ENCODE measurements around the gene PAX9.

Gene PAX9

GRCh38 chr14:36664322-36665193 is 2.9 kb downstream of the PAX9 start:
- peaks cover 11 to 40% (median 33%) of the 10 kb centered on the region in 11 experiments; a peak in 20 of 22 replicates for H3K9me3 ChIP-seq (replicated peaks in 1 of 11)
- no peak overlapping the region for H3K9ac ChIP-seq
- peaks cover 0 to 4% (median 0%) of the 10 kb centered on the region in 11 experiments; a peak in 4 of 22 replicates for H4K20me1 ChIP-seq
- H3K4me1 ChIP-seq: peaks cover 18 to 54% (median 28%) of the 10 kb centered on the region in 10 experiments
- no peak overlapping the region for H3K4me3 ChIP-seq
- peaks cover 0 to 4% (median 0%) of the 10 kb centered on the region in 11 experiments; a peak in 1 of 22 replicates for H3K36me3 ChIP-seq
- H3K27ac ChIP-seq: no peak overlapping the region
- peak overlapping the region; percentile 0 to 69 (median 20); a peak in 13 of 22 replicates for H3K4me2 ChIP-seq
- H3K27me3 ChIP-seq: peaks cover 20 to 33% (median 23%) of the 10 kb centered on the region in 11 experiments
- TF ChIP-seq Cebpa-rat (IDR thresholded peaks at IDR 0.05): no peak

- no peak overlapping the region for H3K4me2 ChIP-seq
- H3K4me3 ChIP-seq: no peak overlapping the region
- H4K20me1 ChIP-seq: no peaks in the 10 kb centered on the region
- peaks cover 4 to 40% (median 14%) of the 10 kb centered on the region in 10 experiments for H3K4me1 ChIP-seq
- H3K27me3 ChIP-seq: peaks cover 6 to 19% (median 10%) of the 10 kb centered on the region in 11 experiments
- H3K9me3 ChIP-seq (replicated peaks in 1 of 11): peaks cover 11 to 38% (median 33%) of the 10 kb centered on the region in 11 experiments; a peak in 20 of 22 replicates
- H3K27ac ChIP-seq: no peak overlapping the region; a peak in 1 of 22 replicates
- peaks cover 0 to 4% (median 0%) of the 10 kb centered on the region in 11 experiments; a peak in 1 of 22 replicates for H3K36me3 ChIP-seq
- H3K9ac ChIP-seq: no peak overlapping the region
- TF ChIP-seq Cebpa-rat (IDR thresholded peaks at IDR 0.05): no peak
Observed at GRCh38 chr14:36665887-36666415, 4.3 kb downstream of the PAX9 start.

- H3K4me3 ChIP-seq: no peak overlapping the region
- H3K27ac ChIP-seq: peak overlapping the region in 5 of 11 experiments; percentile 9 to 56 (median 26); a peak in 6 of 22 replicates
- no peaks in the 10 kb centered on the region for H4K20me1 ChIP-seq
- peaks cover 0 to 36% (median 8%) of the 10 kb centered on the region in 10 experiments; a peak in 14 of 20 replicates for H3K4me1 ChIP-seq
- TF ChIP-seq Cebpa-rat (IDR thresholded peaks at IDR 0.05): no peak
- peaks cover 0 to 12% (median 3%) of the 10 kb centered on the region in 11 experiments; a peak in 16 of 22 replicates for H3K27me3 ChIP-seq
- H3K4me2 ChIP-seq: peak overlapping the region in 4 of 11 experiments; percentile 34 to 77 (median 69); a peak in 7 of 22 replicates
- H3K9me3 ChIP-seq (replicated peaks in 1 of 11): peaks cover 11 to 34% (median 32%) of the 10 kb centered on the region in 11 experiments; a peak in 20 of 22 replicates
- H3K9ac ChIP-seq: no peak overlapping the region
- H3K36me3 ChIP-seq: peaks cover 0 to 4% (median 0%) of the 10 kb centered on the region in 11 experiments; a peak in 1 of 22 replicates
Observed at GRCh38 chr14:36666416-36667206, 5.0 kb downstream of the PAX9 start.

GRCh38 chr14:36667679-36668078 is 6.0 kb downstream of the PAX9 start:
- no peak for TF ChIP-seq Cebpa-rat (IDR thresholded peaks at IDR 0.05)
- Histone ChIP-seq H3K36me3 (peaks cover 0 to 4% (median 0%) of the 10 kb centered on the region in 11 experiments; a peak in 1 of 22 replicates), H4K20me1 (no peaks in the 10 kb centered on the region), H3K27ac (peak overlapping the region in 1 of 11 experiments; percentile 56; a peak in 3 of 22 replicates), H3K9ac (0 out of 22 replicates have a peak overlapping the region, but pooled peaks of 1 of the 11 experiments have one; percentile 1), H3K9me3 (replicated peaks in 1 of 11) (peaks cover 7 to 27% (median 24%) of the 10 kb centered on the region in 11 experiments; a peak in 20 of 22 replicates), H3K4me1 (peaks cover 0 to 36% (median 7%) of the 10 kb centered on the region in 10 experiments; a peak in 11 of 20 replicates), H3K4me2 (peak overlapping the region in 4 of 11 experiments; percentile 34 to 77 (median 69); a peak in 8 of 22 replicates), H3K27me3 (peaks cover 0 to 3% (median 0%) of the 10 kb centered on the region in 11 experiments; a peak in 4 of 22 replicates), H3K4me3 (no peak overlapping the region; a peak in 1 of 20 replicates)

GRCh38 chr14:36671149-36671548 is 9.5 kb downstream of the PAX9 start:
- Histone ChIP-seq H3K36me3 (peaks cover 0 to 4% (median 0%) of the 10 kb centered on the region in 11 experiments; a peak in 1 of 22 replicates), H3K9ac (no peak overlapping the region), H3K27ac (no peak overlapping the region), H3K27me3 (no peaks in the 10 kb centered on the region), H3K4me1 (peaks cover 0 to 19% (median 0%) of the 10 kb centered on the region in 10 experiments; a peak in 7 of 20 replicates), H3K4me3 (no peak overlapping the region), H4K20me1 (no peaks in the 10 kb centered on the region), H3K4me2 (no peak overlapping the region), H3K9me3 (replicated peaks in 1 of 11) (peaks cover 0 to 11% (median 9%) of the 10 kb centered on the region in 11 experiments; a peak in 18 of 22 replicates)
- TF ChIP-seq Cebpa-rat (IDR thresholded peaks at IDR 0.05): no peak

- no peak overlapping the region for H3K9ac ChIP-seq
- H3K27ac ChIP-seq: no peak overlapping the region
- H4K20me1 ChIP-seq: no peaks in the 10 kb centered on the region
- peaks cover 0 to 2% (median 0%) of the 10 kb centered on the region in 11 experiments; a peak in 4 of 22 replicates for H3K9me3 ChIP-seq (replicated peaks in 1 of 11)
- H3K27me3 ChIP-seq: no peaks in the 10 kb centered on the region
- no peak overlapping the region for H3K4me3 ChIP-seq
- TF ChIP-seq Cebpa-rat (IDR thresholded peaks at IDR 0.05): no peak
- H3K4me2 ChIP-seq: no peak overlapping the region
- H3K4me1 ChIP-seq: peaks cover 0 to 13% (median 0%) of the 10 kb centered on the region in 10 experiments; a peak in 7 of 20 replicates
- no peaks in the 10 kb centered on the region for H3K36me3 ChIP-seq
Observed at GRCh38 chr14:36672095-36672494, 10.4 kb downstream of the PAX9 start.

GRCh38 chr14:36674659-36675058 is 13.0 kb downstream of the PAX9 start:
- Histone ChIP-seq H3K9ac (no peak overlapping the region), H3K36me3 (no peaks in the 10 kb centered on the region), H3K9me3 (replicated peaks in 1 of 11) (no peaks in the 10 kb centered on the region), H3K4me3 (no peak overlapping the region), H3K4me2 (no peak overlapping the region), H3K27me3 (no peaks in the 10 kb centered on the region), H4K20me1 (no peaks in the 10 kb centered on the region), H3K4me1 (peaks cover 0 to 8% (median 0%) of the 10 kb centered on the region in 10 experiments; a peak in 4 of 20 replicates), H3K27ac (no peak overlapping the region)
- TF ChIP-seq Cebpa-rat (IDR thresholded peaks at IDR 0.05): no peak

- no peaks in the 10 kb centered on the region for H3K36me3 ChIP-seq
- peaks cover 0 to 8% (median 0%) of the 10 kb centered on the region in 10 experiments; a peak in 4 of 20 replicates for H3K4me1 ChIP-seq
- no peak overlapping the region for H3K4me2 ChIP-seq
- H3K4me3 ChIP-seq: no peak overlapping the region
- H3K27ac ChIP-seq: no peak overlapping the region
- H3K27me3 ChIP-seq: no peaks in the 10 kb centered on the region
- H3K9ac ChIP-seq: no peak overlapping the region
- no peaks in the 10 kb centered on the region for H3K9me3 ChIP-seq (replicated peaks in 1 of 11)
- no peak for TF ChIP-seq Cebpa-rat (IDR thresholded peaks at IDR 0.05)
- H4K20me1 ChIP-seq: no peaks in the 10 kb centered on the region
Observed at GRCh38 chr14:36675581-36675980, 13.9 kb downstream of the PAX9 start.
